ENCODE measurements around the gene COBL. TPM values are rescaled to one million over a fixed set of nuclear protein-coding genes. Genes with fewer than 3 reads are reported as not detected.

The COBL gene
- polyA plus RNA-seq, 3 donors: not detected

GRCh38 chr7:51017576-51018535 lies 298.8 kb downstream of the COBL start:
- 91% methylated on average over 7 of the region's 16 CpGs for WGBS (ENCODE audit: insufficient coverage)
- H3K4me3 Mint-ChIP-seq: no peak overlapping the region
- Histone ChIP-seq H3K4me1 (ENCODE audit: control insufficient read depth in 1 of 2, insufficient read depth in 2 of 2, low read length in 2 of 2) (no peaks in the 10 kb centered on the region), H3K36me3 (replicated peaks in 1 of 2; ENCODE audit: control insufficient read depth in 1 of 2, insufficient read depth in 2 of 2, low read length in 2 of 2) (no peaks in the 10 kb centered on the region), H3K79me2 (ENCODE audit: insufficient read depth, low read length) (no peaks in the 10 kb centered on the region), H2AFZ (ENCODE audit: insufficient read depth, low read depth, low read length, poor library complexity, severe bottlenecking) (no peak overlapping the region), H3K27ac (ENCODE audit: low read depth in 1 of 2, low read length in 2 of 2) (no peak overlapping the region), H4K20me1 (ENCODE audit: insufficient read depth, low read length) (no peaks in the 10 kb centered on the region), H3K4me2 (replicated peaks; ENCODE audit: extremely low read depth, low read length, poor library complexity, severe bottlenecking) (no peak overlapping the region), H3K9me3 (replicated peaks in 1 of 2; ENCODE audit: control insufficient read depth in 1 of 2, insufficient read depth in 1 of 2, low read length in 2 of 2) (no peaks in the 10 kb centered on the region), H3K4me3 (replicated peaks in 1 of 3; ENCODE audit: low read depth in 2 of 3, low read length in 3 of 3) (no peak overlapping the region), H3K27me3 (ENCODE audit: control insufficient read depth in 2 of 2, insufficient read depth in 2 of 2, low read length in 2 of 2) (no peaks in the 10 kb centered on the region), H3K9ac (ENCODE audit: insufficient read depth, low read length, poor library complexity, severe bottlenecking) (no peak overlapping the region)
- intact Hi-C loops (cut with micrococcal nuclease): no loop called here
- H3K9me3 Mint-ChIP-seq: no peaks in the 10 kb centered on the region
- no peak for TF ChIP-seq CTCF (IDR thresholded peaks at IDR 0.05)
- H3K27me3 Mint-ChIP-seq (ENCODE audit: low read depth in 3 of 3): peaks cover 0 to 2% (median 0%) of the 10 kb centered on the region in 3 donors
- H3K27ac Mint-ChIP-seq: no peak overlapping the region
- DNase-seq: no peak
- no peaks in the 10 kb centered on the region for H3K36me3 Mint-ChIP-seq
- H3K4me1 Mint-ChIP-seq: no peaks in the 10 kb centered on the region

DNA sequence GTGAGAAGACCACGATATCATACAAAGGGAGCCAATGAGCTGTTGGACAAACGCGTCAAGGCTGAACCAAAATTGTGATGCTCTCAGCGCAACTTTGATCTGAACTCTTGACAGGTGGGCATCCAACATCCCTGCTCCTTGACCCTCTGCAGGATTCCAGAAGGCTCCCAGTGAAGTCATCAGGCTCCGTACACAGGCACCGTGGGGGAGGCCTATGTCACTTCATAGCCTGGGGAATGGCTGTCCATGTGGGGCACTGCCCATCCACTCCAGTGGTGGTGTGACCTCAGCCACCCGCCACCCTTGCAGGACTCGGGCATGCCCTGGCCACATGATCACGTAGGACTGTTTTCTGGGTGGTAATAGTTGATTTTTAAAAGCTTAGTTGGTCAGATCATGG lies 300.1 kb downstream of the COBL start:
- H3K4me1 ChIP-seq (ENCODE audit: control insufficient read depth in 1 of 2, insufficient read depth in 2 of 2, low read length in 2 of 2): no peaks in the 10 kb centered on the region
- H3K9me3 ChIP-seq (replicated peaks in 1 of 2; ENCODE audit: control insufficient read depth in 1 of 2, insufficient read depth in 1 of 2, low read length in 2 of 2): no peaks in the 10 kb centered on the region
- H2AFZ ChIP-seq (ENCODE audit: insufficient read depth, low read depth, low read length, poor library complexity, severe bottlenecking): no peak overlapping the region
- no peaks in the 10 kb centered on the region for H3K9me3 Mint-ChIP-seq
- no peak overlapping the region for H3K4me3 ChIP-seq (replicated peaks in 1 of 3; ENCODE audit: low read depth in 2 of 3, low read length in 3 of 3)
- peaks cover 0 to 2% (median 0%) of the 10 kb centered on the region in 3 donors for H3K27me3 Mint-ChIP-seq (ENCODE audit: low read depth in 3 of 3)
- H3K4me3 Mint-ChIP-seq: no peak overlapping the region
- no peak overlapping the region for H3K27ac Mint-ChIP-seq
- no peaks in the 10 kb centered on the region for H4K20me1 ChIP-seq (ENCODE audit: insufficient read depth, low read length)
- H3K27me3 ChIP-seq (ENCODE audit: control insufficient read depth in 2 of 2, insufficient read depth in 2 of 2, low read length in 2 of 2): no peaks in the 10 kb centered on the region
- no peak overlapping the region for H3K9ac ChIP-seq (ENCODE audit: insufficient read depth, low read length, poor library complexity, severe bottlenecking)
- no peak for DNase-seq
- no peaks in the 10 kb centered on the region for H3K36me3 ChIP-seq (replicated peaks in 1 of 2; ENCODE audit: control insufficient read depth in 1 of 2, insufficient read depth in 2 of 2, low read length in 2 of 2)
- intact Hi-C loops (cut with micrococcal nuclease): no loop called here
- H3K4me2 ChIP-seq (replicated peaks; ENCODE audit: extremely low read depth, low read length, poor library complexity, severe bottlenecking): no peak overlapping the region
- H3K79me2 ChIP-seq (ENCODE audit: insufficient read depth, low read length): no peaks in the 10 kb centered on the region
- TF ChIP-seq CTCF (IDR thresholded peaks at IDR 0.05): no peak
- H3K27ac ChIP-seq (ENCODE audit: low read depth in 1 of 2, low read length in 2 of 2): no peak overlapping the region
- no peaks in the 10 kb centered on the region for H3K36me3 Mint-ChIP-seq
- H3K4me1 Mint-ChIP-seq: no peaks in the 10 kb centered on the region
- 99% methylated on average over 7 of the region's 9 CpGs for WGBS (ENCODE audit: insufficient coverage)

Data from CD14-positive monocyte (primary cell).